ENCODE measurements around the gene PPP2R3B.
"Not testable (repeated sequence)": the region's sequence is repeated elsewhere in the genome, so short reads cannot be mapped to it uniquely, and the experiment has no call there.

PPP2R3B gene

DNA sequence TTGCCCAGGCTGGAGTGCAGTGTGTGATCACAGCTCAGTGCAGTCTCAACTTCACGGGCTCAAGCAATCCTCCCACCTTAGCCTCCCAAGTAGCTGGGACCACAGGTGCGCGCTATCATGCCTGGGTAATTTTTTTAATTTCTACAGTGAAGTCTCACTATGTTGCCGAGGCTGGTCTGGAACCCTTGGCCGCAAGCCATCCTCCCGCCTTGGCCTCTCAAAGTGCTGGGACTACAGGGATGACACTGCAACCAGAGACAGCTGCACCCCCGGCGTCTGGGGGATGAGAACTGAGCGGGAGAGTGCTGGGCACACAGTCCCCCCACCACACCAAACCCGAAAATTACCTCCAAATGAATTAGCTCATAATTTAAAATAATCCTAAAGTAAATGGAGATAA lies 35.0 kb downstream of the PPP2R3B start:
- DNase-seq, result no peak

DNA sequence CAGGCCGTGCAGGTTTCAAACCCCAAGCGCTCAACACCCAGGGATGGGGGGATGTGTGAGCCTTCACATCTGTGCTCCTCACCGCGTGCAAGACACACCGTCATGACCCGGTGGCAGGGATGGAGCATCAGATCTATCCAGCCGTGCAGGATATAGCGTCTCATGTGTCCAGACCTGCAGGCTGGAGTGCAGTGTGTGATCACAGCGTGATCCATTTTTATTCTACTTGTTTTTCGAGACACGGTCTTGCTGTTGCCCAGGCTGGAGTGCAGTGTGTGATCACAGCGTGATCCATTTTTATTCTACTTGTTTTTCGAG lies 35.4 kb downstream of the PPP2R3B start:
- DNase-seq, result not testable (repeated sequence)

DNA sequence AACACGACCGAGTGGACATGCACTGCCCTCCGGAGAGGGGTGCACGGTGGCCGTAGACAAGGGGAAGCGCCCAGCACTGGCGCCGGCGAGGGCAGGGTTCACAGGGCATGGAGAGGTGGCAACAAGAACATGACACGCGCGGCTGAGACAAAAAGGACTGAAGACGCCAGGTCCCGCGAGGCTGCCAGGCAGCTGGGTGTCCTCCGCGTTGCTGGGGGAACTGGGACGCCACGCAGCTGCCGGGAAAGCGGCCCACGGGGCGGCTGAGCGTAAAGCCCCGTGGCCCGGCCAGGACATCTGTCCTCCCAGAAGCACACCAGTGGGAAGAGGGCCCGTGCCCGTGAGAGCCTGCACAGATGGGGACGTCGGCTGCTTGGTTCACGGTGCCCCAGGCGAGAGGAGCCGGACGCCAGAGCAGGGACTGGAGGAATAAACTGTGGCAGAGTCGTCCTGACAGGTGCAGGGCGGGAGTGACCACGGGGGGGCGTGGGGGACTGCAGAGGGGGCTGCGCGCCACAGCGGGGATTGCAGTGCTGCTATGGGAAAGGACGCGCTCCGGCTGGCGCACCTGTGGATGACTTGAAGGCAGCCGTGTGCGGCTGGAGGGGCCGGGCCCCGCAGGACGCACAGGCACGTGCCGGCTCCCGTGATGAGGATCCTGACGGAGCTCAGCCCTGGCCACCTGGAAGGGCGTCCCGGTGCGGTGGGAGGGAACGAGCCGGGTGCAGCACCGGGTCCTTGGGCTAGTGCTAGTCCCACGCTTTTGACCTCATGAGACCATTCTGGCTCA lies 36.0 kb downstream of the PPP2R3B start:
- DNase-seq, result no peak

DNA sequence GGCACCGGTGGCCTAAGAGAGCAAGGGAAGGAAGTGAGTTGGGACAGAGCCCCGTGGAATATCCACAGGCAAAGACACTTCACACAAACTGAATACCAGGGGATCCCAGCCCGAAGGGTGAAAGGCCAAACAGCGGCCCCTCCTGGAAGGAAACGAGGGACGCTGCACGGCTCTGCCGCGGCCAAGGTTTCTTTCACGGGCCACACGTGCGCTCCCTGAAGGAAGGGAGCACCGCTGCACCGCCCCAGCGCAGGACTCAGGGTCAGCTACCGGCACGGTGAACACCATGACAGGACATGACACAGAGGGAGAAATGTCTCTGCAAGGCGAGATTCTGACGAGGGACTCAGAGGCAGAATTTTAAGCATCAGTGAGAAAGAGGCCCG lies 36.6 kb downstream of the PPP2R3B start:
- no peak for DNase-seq

DNA sequence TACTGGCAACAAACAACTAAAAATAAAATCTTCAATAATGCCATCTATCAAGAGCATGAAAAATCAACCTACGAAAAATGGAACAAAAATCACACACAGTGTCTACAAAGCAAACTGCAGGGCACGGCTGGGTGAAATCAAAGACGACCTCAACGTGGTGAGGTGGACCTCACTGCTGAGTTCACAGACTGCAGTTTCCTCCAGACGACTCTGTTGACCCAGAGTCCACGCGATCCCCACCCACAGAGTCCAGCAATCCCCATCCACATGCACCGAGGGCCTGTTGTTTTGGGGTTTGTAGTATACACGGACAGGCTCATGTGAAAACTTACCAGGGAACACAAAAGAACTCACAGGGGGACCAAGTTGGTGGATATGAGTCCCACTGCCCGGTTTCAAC lies 37.0 kb downstream of the PPP2R3B start:
- DNase-seq, result no peak

DNA sequence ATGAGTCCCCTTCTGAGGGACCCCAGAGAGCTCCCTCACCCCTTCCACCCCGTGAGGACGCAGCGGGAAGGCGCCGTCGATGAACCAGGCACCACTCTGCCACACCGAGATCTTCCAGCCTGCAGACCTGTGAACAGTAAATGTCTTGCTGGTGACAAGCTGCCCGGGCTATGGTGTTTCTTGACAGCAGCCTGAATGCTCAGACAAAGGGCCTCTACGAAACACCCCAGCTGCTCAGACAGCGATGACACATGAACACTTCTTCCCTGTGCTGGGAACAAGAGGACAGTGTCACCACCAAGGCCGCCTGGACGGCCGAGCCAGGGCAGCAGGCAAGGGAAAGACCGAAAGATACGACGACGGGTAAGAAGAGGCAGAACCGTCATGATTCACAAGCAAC lies 37.5 kb downstream of the PPP2R3B start:
- DNase-seq, result no peak

DNA sequence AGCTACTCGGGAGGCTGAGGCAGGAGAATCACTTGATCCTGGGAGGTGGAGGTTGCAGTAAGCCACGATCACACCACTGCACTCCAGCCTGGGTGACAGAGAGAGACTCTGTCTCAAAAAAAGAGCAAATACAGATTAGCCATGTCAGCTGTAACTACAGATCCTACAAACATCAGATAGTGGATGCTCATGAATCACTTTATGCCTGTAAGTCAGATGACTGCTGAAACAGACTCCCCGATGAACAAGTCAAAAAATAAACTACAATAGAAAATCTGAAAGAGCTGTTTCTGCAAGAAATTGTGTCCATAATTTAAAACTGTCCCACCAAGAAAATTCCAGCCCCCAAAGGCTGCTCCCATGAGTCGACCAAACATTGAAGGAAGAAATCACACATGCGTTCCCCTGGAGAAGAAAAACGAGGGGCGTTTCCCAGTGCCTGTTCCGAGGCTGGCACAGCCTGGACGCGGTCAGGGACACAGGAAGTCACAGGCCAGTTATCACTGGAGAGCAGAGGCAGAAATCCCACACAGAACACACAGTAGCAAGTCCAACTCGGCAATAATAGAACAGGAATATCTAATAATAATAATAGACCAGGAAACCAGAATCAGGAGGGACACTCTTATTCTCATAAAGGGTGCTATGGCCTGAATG lies 38.1 kb downstream of the PPP2R3B start:
- no peak for DNase-seq

DNA sequence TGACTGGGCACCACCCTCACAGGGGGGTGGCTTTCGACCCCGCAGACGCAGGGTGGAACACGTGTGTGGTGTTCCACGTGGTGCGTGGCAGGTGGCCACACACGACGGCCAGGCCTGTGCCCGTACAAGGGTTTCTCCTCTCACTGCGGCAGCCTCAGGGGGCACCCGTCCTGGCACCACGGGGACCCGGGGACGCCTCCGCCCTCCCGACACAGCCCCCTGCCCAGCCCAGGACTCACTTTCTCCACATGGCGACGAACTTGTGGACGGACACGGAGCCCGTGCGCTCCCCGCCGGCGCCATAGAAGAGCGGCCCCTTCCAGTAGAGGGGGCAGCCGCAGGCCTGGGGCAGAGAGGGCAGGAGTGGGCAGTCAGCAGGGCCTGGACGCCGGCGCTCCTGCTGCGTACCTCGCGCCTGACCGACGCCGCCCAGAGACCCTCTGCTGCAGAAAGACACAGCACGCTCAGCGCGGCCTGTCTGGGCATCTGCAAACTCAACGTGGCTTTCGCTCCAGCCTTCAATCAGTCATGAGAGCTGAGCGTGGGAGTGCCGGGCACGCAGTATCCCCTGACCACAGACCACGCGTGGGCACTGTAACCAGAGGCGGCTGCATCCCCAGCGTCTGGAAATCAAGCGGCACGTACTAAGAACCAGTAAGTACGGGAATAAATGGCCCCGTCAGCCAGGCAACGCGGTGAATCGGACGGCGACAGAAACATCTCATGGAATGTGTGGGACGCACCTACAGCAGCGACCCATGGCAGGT lies 39.2 kb downstream of the PPP2R3B start:
- no peak for DNase-seq

DNA sequence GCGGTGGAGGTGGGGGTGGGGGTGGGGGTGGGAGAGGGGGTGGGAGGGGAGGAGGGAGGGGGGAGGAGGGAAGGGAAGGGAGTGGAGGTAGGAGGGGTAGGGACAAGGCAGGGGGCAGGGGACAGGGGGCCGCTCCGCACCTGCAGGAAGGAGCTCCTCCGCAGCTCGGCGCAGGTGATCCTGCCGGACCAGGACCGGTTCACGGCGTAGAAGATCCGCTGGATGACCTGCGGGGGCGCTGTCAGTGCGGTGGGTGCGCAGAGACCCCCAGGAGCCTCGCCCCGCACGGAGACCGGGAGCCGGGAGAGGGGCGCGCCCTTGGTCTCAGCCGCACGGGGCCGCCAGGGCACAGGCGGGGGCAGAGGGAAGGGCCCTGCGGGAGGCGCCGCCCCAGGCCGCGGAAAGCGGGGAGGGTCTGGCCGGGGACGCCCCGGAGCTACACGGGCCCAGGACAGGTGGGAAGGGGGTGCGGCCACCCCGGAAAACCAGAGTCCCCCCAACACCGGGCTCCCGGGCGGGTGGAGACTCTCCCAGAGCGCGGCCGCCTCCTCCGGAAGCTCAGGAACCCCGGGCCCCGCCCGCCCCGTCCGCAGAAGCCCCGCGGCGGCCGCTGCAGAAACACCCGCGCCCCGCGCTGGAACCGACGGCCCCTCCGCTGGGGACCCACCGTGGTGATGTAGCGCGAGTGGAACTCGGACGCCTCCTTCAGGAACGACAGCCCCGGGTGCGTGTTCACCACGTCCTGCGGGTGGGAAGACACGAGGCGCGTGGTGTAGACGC lies 40.5 kb downstream of the PPP2R3B start:
- DNase-seq, result no peak

DNA sequence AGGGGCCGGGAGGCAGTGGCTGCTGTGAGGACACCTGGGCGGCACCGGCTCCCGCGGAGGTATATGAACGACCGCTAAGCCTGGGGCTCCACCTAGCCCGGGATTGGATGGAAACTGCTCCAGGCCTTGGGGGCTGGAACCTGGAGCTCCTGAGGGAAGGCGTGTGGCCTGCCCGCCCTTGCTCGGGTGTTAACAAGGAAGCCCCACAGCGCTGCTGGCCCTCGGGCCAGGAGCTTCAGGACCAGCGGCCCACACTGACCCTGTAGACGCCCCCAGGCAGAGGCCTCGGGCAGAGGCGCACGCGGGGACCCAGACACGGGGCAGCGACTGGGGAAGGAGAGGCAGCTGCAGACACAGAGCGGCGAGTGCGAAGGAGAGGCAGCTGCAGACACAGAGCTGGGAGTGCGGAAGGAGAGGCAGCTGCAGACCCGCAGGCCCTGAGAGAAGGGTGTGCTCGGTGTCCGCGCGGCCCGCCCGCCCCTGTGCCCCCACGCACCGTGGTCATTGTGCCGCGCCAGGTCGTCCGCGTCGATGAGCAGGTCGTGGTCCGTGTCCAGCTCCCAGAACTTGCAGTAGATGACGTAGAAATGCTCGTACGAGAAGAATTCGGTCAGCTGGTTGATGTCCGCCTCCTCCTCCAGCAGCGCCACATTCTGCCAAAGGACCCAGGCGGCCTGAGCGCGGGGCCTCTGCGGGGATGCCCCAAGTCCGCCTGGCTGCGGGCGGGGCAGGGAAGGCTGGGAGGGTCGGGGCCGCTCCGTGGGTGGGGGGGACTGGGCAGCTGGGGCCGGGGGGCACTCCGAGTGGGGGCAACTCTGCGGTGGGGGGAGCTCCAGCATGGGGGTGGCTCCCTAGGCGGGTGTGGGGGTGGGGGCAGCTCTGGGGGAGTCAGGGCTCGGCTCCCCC lies 41.4 kb downstream of the PPP2R3B start:
- no peak for DNase-seq

DNA sequence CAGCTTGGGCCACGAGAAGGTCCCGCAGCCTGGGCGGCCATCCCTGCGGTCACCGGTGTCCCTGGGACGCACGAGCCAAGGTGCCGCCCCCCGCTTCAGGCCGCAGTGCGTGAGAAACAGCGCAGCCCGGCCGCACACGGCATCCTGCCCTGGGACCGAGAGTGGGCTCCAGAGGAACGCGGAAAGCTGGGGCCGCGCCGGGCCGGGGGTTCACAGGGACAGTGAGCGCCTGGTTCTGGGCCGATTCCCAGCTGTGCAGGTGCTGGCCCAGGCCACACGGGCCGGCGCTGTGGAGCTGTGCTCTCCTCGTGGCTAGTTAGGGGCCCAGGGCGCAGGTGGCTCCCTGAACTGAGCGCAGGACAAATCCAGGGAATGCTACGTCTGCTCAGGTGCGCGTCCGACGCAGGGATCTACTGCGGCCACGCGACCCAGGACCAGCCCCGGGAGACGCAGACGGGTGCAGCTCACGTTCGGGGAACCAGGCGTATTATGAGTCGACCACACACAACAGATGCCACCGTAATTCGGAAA lies 42.3 kb downstream of the PPP2R3B start:
- DNase-seq, result no peak

DNA sequence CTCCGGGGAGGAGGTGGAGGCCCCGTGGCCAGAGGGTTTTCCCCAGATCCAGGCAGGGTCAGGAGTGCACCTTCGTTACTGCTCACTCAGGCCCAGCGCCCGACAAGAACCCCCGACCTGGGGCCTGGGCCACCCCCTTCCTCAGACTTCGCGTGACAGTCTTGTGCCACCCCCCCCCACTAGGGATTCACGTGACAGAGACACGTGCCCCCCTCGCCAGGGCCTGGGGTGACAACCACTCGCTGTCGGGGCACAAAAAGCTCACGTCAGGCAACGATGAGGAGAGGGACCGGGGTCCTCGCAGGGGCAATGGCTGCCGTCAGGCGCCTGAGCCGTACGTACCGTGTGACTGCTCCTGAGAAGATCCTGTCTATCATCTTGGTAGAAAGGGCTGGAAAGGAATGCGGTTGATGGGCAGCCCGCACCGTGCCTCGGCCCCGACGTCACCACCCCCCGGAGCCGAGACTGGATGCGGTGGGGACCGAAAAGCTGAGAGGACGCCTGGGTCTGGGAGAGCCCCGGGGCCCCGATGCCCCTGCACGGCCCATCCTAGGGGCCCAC lies 45.1 kb downstream of the PPP2R3B start:
- DNase-seq, result no peak

DNA sequence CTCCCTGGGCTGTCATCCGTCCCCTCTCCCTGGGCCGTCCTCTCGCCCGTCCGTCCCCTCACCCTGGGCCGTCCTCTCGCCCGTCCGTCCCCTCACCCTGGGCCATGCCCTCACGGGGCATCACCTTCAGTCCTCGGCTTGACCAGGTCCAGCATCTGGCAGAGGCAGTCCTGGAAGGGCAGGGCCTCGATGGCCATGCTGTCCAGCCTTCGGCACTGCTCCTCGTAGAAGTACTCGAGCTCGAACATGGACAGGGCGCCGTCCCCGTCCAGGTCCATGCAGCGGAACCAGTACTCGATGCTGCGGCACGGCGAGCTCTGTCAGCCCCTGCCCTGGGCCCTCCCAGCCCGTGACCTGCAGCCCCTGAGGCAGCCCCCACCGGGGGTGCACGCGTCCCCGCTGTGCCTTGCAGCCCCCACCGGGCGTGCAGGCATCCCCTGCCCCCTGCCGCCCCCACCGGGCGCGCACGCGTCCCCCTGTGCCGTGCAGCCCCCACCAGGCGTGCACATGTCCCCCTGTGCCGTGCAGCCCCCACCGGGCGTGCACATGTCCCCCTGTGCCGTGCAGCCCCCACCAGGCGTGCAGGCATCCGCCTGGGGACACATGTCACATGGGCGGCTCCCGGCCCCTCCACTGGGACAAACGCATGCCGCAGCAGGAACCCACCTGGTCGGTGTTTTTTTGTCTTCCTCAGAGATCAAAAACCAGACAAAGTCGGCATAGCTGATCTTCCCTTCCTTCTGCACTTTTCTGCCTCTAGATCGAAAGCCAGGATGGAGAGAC lies 45.9 kb downstream of the PPP2R3B start:
- DNase-seq, result no peak

DNA sequence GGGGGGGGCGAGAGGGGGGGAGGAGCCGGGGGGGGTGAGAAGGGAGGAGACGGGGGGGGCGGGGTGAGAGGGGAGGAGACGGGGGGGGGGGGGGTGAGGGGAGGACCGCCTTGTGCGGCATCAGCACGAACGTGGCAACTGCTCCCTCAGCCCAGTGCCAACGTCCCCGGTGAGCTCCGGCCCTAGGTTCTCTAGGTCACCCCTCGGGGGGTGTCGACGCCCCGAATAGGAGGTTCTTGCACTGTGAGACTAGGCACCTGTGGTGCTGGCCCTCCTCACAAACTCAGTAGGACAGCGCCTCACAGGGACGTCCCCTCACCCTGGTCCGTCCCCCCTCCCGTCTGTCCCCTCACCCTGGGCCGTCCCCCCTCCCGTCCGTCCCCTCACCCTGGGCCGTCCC lies 46.6 kb downstream of the PPP2R3B start:
- DNase-seq, result no peak

DNA sequence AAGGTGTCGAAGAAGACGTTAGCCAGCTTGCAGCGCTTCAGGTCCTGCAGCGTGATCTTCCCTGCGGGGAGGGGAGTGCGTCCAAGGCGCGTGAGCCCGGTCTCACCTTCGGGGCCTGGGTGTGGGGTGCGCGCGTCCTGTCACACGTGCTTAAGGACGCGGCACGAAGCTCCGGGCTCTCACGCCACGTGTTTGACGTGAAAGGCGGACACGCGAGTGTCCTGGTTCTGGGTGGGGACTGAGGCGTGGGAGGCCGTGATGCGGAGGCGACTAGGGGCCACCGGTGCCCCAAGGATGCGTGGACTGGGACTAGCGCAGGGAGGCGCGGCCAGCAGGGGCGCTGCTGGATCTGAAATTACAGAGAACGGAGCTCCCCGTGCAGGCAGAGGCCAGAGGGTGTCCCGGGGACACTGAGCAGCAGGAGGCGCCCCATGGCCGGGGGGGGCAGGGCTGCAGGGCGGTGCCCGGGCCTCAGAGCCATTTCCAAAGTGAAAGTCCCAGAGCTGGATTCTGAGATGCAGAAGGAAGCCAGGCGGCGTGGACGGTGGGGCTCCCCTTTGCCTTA lies 47.8 kb downstream of the PPP2R3B start:
- DNase-seq, result no peak

DNA sequence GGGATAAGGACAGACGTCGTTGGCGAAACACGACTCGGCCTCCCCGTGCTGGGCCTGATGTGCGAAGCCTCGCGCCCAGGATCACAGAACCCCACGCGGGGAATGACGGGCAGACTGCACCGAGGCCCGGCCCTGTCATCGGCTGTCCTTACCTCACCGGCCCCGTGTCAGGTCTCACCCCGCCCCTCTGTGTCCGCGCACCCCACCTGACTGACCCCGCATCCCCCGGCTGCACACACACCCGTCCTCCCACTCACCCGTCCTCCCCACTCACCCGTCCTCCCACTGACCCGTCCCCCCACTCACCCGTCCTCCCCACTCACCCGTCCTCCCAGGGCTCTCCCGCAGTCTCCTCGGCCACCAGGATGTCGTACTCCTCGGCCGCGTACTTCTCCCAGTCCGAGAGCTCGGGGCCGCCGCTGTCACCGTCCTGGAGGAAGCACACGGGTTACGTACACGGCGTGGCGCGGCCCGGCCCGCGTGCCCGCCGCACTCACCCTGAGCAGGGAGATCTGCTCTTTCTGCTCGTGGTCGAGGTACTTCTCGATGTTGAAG lies 48.3 kb downstream of the PPP2R3B start:
- no peak for DNase-seq

DNA sequence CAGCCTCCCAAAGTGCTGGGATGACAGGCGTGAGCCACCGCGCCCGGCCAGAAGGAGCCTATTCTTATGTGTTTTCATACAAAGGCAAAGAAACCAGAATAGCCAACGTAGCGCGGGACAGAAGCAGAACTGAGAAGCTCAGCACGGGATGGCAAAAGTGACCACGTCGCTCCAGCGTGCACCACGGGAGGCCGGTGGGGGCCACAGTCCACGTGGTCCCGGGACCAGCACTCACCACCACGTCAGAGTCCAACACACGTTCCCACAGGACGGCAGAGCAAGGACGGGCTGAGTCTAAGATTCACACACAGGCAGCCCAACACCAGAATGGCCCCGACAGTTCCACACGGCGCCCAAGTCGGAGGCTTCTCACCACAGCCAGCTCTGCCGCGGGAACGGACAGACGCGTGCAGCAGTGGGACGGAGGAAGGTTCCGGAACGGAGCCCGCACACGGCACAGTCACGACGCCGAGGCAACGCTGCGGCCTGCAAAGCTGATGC lies 49.3 kb downstream of the PPP2R3B start:
- DNase-seq, result no peak

DNA sequence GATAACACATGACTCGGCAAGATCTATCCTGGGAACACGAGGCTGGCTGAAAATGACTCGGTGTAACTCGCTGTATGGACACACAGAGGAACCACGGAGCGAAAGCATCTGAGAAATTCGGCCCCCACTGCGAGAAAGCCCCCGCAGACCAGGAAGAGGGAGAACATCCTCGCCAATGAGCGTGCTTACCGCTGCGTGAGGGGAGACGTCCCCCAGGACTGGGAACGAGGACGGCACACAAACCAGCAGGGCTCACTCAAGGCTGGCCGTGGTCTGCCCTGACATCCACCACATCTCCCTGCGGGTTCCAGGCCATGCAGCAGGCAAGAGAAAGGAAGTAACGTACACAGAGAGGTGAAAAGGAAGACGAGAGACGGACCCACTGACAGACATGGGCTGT lies 50.5 kb downstream of the PPP2R3B start:
- no peak for DNase-seq

DNA sequence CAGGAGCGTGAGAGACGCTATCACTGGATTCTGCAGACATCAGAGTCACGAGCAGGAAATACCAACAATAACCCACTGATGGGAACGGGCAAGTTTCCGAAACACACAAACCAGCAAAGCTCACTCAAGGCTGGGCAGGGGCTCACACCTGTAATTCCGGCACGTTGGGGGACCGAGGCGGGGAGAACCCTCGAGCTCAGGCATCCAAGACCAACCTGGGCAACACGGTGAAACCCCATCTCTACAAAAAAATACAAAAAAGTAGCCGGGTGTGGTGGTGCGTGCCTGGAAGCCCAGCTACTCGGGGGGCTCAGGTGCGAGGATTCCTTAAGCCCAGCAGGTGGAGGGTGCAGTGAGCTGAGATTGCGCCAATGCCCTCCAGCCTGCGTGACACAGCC lies 51.0 kb downstream of the PPP2R3B start:
- DNase-seq, result no peak
